ENCODE measurements around the gene RAI1. TPM values are rescaled to one million over a fixed set of nuclear protein-coding genes. Genes with fewer than 3 reads are reported as not detected.

RAI1 gene
- polyA plus RNA-seq, 2 of the 4 experiments (the other 2 are of a cell fraction) = 3.5 to 23.8 TPM

DNA sequence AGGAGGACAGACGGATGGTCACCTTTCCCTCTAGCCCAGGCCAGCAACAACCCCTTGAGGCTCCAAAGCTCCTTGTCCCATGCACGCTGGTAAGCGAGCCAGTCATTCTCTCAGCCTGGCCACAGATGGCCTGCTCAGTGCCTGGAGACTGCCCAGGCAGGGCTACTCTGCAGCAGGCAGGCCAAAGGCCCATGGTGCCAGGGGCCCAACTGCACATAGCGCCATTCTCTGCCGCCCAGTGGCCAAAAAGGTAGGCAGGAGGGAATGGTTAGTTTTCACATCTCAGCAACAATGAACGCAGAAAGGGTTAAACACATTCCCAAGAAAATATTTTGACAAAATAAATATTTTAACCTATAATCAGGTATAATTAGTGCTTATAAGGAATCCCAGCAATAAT lies 163.2 kb downstream of the RAI1 start:
- peaks cover 29% of the 10 kb centered on the region for H3K4me1 ChIP-seq
- TF ChIP-seq, protein P1, sequence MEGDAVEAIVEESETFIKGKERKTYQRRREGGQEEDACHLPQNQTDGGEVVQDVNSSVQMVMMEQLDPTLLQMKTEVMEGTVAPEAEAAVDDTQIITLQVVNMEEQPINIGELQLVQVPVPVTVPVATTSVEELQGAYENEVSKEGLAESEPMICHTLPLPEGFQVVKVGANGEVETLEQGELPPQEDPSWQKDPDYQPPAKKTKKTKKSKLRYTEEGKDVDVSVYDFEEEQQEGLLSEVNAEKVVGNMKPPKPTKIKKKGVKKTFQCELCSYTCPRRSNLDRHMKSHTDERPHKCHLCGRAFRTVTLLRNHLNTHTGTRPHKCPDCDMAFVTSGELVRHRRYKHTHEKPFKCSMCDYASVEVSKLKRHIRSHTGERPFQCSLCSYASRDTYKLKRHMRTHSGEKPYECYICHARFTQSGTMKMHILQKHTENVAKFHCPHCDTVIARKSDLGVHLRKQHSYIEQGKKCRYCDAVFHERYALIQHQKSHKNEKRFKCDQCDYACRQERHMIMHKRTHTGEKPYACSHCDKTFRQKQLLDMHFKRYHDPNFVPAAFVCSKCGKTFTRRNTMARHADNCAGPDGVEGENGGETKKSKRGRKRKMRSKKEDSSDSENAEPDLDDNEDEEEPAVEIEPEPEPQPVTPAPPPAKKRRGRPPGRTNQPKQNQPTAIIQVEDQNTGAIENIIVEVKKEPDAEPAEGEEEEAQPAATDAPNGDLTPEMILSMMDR (IDR thresholded peaks at IDR 0.05) = no peak
- TF ChIP-seq HEYL (CRISPR knock-in tag; IDR thresholded peaks at IDR 0.05) = no peak
- TF ChIP-seq BHLHE40 (IDR thresholded peaks at IDR 0.05; ENCODE audit: low read depth, low read length) = no peak
- TF ChIP-seq NPAS2 (CRISPR knock-in tag; IDR thresholded peaks at IDR 0.05; ENCODE audit: borderline replicate concordance) = no peak
- TF ChIP-seq, protein P2, sequence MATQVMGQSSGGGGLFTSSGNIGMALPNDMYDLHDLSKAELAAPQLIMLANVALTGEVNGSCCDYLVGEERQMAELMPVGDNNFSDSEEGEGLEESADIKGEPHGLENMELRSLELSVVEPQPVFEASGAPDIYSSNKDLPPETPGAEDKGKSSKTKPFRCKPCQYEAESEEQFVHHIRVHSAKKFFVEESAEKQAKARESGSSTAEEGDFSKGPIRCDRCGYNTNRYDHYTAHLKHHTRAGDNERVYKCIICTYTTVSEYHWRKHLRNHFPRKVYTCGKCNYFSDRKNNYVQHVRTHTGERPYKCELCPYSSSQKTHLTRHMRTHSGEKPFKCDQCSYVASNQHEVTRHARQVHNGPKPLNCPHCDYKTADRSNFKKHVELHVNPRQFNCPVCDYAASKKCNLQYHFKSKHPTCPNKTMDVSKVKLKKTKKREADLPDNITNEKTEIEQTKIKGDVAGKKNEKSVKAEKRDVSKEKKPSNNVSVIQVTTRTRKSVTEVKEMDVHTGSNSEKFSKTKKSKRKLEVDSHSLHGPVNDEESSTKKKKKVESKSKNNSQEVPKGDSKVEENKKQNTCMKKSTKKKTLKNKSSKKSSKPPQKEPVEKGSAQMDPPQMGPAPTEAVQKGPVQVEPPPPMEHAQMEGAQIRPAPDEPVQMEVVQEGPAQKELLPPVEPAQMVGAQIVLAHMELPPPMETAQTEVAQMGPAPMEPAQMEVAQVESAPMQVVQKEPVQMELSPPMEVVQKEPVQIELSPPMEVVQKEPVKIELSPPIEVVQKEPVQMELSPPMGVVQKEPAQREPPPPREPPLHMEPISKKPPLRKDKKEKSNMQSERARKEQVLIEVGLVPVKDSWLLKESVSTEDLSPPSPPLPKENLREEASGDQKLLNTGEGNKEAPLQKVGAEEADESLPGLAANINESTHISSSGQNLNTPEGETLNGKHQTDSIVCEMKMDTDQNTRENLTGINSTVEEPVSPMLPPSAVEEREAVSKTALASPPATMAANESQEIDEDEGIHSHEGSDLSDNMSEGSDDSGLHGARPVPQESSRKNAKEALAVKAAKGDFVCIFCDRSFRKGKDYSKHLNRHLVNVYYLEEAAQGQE (IDR thresholded peaks at IDR 0.05) = no peak
- TF ChIP-seq PHF8 (IDR thresholded peaks at IDR 0.05; ENCODE audit: borderline replicate concordance, low read depth) = no peak
- no peak for TF ChIP-seq MYC (IDR thresholded peaks at IDR 0.05; ENCODE audit: borderline replicate concordance, low read length)
- no peak for TF ChIP-seq ESRRA (IDR thresholded peaks at IDR 0.05; ENCODE audit: borderline replicate concordance, low read length)
- no peak for TF ChIP-seq EHMT2 (IDR thresholded peaks at IDR 0.05; ENCODE audit: low read depth)
- TF ChIP-seq, protein P3, sequence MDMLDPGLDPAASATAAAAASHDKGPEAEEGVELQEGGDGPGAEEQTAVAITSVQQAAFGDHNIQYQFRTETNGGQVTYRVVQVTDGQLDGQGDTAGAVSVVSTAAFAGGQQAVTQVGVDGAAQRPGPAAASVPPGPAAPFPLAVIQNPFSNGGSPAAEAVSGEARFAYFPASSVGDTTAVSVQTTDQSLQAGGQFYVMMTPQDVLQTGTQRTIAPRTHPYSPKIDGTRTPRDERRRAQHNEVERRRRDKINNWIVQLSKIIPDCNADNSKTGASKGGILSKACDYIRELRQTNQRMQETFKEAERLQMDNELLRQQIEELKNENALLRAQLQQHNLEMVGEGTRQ (IDR thresholded peaks at IDR 0.05) = no peak
- no peak for TF ChIP-seq FOSB (CRISPR knock-in tag; IDR thresholded peaks at IDR 0.05)
- TF ChIP-seq GATA3 (IDR thresholded peaks at IDR 0.05; ENCODE audit: borderline replicate concordance) = no peak
- TF ChIP-seq ZC3H11A (IDR thresholded peaks at IDR 0.05) = no peak
- no peak for TF ChIP-seq CEBPB (IDR thresholded peaks at IDR 0.05)
- no peak for TF ChIP-seq TFCP2L1 (CRISPR knock-in tag; IDR thresholded peaks at IDR 0.05)
- no peak for TF ChIP-seq NFE2L2 (conservative IDR thresholded peaks at IDR 0.05; ENCODE audit: low read length)
- TF ChIP-seq KDM1A (IDR thresholded peaks at IDR 0.05; ENCODE audit: low read depth) = no peak
- no peak for TF ChIP-seq HDAC2 (IDR thresholded peaks at IDR 0.05)
- TF ChIP-seq RNF2 (IDR thresholded peaks at IDR 0.05; ENCODE audit: borderline replicate concordance, low read depth) = no peak
- TF ChIP-seq, protein P4, sequence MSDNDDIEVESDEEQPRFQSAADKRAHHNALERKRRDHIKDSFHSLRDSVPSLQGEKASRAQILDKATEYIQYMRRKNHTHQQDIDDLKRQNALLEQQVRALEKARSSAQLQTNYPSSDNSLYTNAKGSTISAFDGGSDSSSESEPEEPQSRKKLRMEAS (IDR thresholded peaks at IDR 0.05) = no peak
- CTCF ChIA-PET = interaction anchor here (0.6 to 35.9 kb wide), 5 partner anchors 11 to 202 kb away, joined by 3 to 859 read pairs (median 26); no protein-coding TSS in a partner anchor
- H3K9me3 ChIP-seq = no peaks in the 10 kb centered on the region
- no peak for ATAC-seq
- POLR2A ChIA-PET = no interaction called here
- 97% methylated on average over 6 of the region's 6 CpGs for WGBS (ENCODE audit: missing lambda C conversion rate)
- FAIRE-seq = no peak
- no peak overlapping the region for H3K4me2 ChIP-seq
- no peak overlapping the region for H3K4me3 ChIP-seq
- peak overlapping the region in 1 of 2 experiments; percentile 27; a peak in 1 of 6 replicates for H3K27ac ChIP-seq
- no peak for DNase-seq (ENCODE audit: low read depth in 1 of 2, low spot score in 1 of 2)

Data from A549 (cell line).